ENCODE results near the gene CYFIP2.

Gene CYFIP2

DNA sequence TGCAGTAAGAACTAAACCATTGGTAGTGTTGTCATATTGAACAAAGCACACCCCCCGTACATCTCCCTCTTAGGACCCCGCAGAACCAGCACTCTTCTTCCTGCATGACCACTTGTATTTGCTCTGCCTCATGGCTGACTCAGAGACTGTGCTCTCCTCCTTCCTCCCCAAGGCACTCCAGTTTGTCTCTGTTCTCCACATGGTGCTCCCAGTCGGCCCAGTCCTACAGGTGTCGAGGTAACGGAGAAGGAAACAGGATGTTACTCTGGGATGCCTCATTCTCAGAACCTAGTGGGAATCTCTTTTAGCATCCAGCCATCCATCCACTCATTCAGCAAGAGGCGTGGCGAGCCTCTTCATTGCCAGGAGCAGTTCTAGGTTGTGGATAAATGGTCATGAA is 97.1 kb downstream of the CYFIP2 start:
- DNase-seq, result no peak

DNA sequence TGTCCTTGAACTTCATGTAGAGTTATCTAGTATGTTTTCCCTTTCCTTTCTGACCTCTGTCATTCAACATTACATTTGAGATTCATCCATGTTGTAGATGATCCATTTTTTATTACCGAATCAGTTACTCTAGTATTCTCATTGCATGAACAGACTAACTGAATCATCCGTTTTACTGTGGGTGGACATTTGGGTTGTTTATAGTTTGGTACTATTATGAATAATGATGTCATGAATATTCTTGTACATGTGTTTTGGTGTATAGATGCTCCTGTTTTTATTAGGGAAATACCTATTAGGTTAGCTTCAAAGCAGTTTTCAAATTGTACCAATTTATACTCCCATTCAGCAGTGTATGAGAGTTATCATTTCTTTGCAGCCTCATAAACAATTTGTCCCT is 99.8 kb downstream of the CYFIP2 start:
- DNase-seq, result no peak

DNA sequence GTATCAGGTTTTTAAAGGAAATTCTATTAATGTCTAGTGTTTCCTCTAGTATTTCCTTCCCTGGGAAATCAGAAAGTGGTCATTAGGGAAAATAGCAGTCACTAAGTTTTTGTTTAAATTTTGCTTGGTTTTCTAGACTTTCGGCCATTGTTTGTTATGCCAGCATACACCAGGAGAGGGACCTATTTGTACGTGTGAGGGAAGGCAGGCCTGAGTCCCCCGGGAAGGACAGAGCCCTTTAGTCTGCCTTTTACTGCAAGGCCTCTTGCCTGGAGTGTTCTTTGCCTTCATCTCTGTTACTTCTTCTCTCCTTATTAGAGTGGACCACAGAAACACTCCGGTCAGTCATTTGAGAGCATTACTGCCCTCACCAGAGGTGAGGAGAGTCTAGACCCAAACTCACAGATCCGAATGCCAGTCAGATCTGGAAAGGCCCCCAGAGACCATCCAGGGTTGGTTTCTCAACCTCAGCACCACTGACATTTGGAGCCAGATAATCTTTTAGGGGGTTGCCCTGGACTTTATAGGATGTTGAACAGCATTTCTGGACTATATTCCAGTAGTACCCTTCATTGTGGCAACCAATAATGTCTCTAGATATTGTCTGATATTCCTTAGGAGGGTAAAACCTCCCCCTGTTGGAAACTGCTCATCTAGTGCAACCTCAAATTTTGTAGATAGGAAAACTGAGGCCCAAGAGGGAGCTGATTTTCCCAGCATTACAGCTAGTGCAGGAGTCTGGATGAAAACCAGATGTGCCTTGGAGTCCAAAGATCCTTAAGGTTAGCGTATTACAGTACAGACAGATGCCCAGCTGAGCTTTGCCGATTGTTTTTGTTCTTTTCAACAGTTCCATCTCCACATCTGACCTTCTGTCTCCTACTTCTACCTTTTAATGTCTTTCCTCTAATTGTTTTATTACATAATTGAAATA is 101.1 kb downstream of the CYFIP2 start:
- no peak for DNase-seq

DNA sequence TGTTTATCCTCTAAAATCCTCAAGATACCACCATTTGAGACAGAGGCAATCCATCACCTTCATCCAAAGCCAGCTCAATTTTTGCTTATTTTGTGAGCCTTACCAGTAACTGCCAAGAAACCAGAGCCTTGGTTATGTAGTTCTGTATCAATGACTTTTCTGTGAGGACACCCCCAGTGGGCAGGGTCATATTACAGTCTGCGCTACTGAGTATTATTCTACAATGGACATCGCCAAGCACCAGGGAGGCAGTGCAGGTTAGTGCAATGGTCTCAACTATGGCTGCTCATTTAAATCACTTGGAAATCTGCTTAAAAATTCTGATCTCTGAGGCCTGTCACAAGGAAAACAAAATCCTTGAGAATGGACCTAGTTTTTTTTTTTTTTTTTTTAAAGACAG is 103.6 kb downstream of the CYFIP2 start:
- DNase-seq, result no peak

DNA sequence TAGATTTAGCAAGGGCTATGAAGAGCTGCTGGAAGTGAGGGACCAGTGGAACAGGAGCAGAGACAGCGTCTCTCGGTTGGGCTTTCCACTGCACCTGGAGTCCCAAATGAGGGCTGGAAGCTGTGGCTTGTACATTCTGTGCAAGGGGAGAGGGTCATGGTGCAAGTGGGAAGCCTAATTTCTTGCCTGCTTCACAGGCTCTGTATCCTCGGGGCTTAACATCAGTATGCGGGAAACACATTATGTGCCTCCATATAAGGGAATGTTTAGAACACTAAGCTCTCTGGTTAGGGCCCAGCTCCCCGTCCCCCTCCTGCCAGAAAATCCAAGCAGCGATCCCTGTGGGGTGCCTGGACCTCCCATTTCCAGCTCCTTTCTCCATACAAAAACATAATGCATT is 105.0 kb downstream of the CYFIP2 start:
- DNase-seq, result no peak

DNA sequence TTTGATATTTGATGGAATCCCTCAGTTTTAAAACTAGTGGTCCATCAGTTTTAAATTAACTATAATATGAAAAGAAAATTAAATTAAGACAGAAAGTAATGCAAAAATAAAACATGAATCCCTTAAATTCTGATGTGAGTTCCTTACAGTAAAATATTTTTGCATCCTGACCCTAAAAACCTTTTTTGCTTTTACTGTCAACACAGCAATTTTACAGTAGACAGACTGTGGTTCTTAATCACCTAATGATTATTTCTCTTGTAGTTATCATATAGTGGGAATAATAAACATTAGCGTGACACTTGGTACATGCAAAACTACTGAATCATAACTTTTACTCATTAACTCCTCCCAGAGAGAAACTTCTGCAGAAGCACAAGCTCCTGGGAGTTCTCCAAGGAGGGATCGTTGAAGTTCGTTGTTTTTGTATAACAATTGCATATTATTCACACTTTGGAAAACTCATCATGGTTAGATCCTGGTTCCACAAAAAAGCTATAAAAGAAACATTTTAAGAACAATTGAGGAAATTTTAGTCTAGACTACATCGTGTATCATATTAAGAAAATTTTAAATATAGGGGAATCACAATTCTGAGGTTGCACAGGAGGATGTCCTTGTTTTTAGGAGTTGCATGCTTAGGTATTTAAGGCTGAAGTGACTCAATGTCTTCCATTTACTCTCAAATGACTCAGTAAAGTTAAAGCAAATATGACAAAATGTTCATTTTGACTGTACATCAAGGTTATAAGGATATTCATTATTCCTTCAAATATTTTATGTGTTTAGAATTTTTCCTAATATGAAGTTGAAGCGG is 105.9 kb downstream of the CYFIP2 start:
- no peak for DNase-seq

DNA sequence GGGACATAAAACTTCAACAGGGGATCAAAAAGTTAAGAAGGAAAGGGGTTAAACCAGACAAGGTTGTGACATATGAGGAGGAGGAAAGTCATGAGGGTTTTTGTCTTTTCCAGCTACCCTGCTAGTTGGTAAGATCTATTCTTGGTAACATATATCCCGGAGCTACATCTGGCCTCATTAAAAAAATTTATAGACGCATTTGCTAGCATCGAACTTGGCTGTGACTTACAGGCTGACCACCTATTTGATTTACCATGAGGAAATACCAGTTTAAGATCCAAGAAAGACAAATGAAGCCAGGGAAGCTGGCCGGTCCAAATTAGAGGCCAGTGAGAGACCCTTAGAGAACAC is 106.5 kb downstream of the CYFIP2 start:
- no peak for DNase-seq

DNA sequence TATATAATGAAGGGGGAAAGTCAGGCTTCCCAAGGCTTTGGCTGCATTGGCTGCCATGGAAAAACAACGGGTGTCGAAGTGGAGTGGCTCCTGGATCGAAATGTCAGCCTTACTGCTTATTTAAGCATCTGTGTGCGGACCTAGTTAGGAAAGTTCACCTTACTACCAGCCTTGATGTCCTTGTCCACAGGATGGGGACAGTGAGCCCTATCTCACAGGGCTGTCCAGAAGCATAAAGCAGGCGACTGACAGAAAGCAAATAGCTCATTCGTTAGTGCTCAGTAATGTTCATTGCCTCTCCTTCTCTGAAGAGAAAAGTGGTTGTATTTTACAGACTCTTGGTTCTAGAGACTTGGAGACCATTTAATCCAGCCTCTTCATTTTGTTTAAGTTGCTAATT is 112.6 kb downstream of the CYFIP2 start:
- DNase-seq, result no peak

DNA sequence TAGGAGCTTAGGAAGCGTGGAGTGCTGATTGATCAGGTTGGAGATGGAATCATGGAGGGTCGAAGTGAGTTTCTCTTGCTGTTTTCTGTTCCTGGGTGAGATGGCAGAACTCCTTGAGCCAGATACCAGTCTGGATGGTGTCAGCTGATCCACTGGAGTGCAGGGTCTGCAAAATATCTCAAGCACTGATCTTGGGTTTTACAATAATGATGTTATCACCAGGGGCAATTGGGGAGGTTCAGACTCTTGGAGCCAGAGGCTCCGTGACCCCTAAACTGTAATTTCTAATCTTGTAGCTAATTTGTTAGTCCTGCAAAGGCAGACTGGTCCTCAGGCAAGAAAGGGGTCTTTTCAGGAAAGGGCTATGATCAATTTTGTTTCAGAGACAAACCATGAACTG is 114.1 kb downstream of the CYFIP2 start:
- no peak for DNase-seq

DNA sequence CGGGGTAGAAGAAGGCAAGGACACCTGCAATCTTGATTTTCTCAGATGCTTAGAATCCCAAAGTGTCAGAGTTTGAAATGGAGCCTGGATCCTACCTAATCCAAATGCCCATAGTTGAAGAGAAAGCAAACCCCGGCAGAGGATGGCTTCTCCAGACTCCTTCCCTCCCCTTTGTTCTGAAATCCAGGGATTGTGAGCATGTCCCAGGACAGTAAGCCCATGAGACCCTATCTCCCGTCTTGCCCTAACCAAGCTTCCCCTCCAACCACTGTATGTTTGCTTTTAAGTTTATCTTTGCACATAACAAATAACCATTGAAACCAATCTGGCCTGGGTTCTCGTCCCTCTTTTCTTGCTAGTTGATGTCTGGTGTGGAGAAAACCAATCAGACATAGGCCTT is 115.8 kb downstream of the CYFIP2 start:
- DNase-seq, result no peak

DNA sequence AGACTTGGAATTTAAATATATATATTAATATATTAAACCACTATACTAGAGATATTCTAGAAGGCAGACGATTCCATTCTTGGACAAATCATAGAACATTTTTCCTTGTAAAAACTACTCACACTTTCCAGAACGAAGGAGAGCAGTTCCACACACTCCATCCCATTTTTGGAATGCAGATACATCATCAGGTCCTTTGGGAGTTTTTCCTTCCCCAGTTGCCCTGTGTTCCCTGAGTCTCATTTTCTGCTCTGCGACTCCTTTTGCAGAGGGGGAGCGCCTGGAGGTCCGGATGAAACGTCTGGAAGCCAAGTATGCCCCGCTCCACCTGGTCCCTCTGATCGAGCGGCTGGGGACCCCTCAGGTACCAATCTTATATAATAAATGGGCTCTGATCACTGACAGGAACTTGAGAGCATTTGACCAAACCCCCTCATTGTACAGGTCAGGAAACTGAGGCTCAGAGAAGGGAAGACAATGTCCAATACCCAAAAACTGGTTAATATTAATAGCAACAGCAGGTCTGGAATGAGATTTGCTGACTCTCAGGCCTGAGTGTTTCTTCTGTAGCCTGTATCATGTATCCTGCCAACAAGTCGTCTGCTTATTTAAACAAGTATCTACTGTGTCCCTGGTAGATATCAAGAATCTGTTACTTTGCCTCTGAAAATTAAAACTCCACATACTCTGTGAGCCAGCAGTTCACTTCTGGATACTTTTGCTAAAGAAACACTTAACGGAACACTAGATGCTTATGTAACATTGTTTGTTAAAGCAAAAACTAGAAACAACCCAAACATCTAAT is 117.3 kb downstream of the CYFIP2 start:
- no peak for DNase-seq

DNA sequence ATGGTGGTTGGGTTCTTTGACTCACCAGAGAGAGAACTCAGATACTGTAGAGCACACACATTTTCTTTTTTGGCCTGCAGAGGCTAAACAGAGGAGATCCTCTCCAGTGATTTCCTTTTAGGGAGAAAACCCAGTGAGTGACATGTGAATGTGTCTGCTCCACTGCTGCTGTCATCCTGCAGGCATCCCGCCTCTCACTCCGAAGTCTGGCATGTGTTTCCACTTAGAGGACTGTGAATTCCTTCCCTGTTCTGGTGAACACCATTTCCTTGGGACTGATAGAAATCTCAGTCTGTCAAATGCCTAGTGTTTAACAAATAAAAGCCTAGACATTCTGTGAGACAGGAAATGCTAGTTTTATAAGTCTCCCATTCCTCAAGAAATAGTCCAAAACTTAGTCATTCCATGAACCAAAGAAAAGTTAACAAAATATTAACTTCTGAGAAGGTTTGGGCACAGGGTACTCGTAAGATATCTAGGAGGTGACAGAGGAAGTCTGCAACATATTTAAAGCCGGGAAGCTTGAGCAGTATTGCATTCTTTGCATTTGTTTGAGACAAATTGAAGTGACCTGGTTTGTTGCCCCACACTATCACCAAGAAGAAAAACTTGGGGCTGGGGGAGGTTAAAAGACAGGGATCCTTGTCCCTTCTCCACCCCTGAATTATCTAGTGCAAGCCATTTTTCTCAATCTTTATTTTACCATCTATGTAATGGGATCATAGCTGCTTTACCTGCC is 119.2 kb downstream of the CYFIP2 start:
- no peak for DNase-seq

DNA sequence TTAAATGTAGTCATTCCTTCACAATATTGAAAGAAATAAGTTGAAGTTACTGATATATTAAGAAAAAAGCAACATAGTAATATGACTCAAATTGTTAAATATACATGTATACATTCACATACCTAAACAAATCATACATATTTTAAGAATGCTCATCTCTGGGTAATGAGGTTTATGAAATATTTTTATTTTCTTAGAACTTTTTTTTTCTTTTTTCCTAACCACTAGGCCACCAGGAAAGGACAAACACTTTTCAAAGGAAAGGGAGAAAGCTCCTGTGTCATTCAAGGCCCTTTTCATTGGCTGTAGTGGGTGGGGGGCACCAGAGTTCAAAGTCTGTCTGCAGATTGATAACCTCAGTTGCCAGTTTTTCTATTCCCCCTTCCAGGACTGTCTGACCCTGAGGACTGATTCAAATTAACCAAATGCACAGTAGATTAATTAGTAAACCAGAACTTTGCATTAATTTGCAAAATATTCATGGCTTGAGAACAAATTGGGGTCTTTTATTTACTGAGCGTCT is 121.2 kb downstream of the CYFIP2 start:
- DNase-seq, result no peak

DNA sequence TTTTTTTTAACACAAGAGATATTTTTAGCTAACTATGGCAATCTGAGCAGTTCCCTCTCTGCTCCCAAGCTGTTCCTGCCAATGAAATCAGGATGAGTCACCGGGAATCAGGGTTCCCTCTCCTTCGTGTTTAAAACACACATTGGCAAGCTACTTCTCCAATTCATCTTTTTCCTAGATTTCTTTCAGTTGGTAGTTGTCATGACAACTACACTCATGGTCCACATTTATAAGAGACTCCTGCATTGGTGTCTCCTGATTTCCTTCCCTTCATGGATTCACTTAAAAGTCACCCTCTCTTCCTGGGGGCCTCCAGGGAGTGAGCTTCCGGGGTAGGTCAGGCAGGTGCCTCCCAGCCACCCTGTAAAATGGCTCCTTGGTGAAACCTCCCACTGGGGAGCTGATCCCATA is 121.8 kb downstream of the CYFIP2 start:
- DNase-seq, result no peak

DNA sequence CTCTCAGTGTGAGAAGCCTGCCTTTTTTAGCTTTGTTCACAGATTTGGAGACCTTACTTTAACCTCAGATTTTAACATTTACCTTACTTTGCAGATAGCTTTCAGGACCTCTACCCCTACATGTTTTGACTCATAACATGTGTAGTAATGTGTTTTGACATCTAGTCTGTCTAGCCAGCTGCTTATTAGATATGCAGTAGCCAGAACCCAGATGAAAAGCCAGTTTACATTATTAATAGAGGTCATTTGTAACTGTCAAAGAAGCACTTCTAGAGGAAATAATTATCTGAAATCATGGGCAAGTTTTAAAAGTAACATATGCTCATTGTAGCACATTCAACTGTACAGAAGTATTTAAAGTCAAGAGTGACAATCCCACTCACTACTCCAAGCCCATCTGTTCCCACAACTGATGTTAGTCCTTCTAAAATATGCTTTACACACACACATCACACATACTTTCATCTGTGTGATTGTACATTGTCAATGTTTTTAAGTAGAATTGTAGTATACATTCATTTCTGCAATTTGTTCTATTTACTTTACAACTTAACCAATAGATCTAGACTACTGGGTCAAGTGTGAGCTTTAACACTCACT is 122.3 kb downstream of the CYFIP2 start:
- no peak for DNase-seq

DNA sequence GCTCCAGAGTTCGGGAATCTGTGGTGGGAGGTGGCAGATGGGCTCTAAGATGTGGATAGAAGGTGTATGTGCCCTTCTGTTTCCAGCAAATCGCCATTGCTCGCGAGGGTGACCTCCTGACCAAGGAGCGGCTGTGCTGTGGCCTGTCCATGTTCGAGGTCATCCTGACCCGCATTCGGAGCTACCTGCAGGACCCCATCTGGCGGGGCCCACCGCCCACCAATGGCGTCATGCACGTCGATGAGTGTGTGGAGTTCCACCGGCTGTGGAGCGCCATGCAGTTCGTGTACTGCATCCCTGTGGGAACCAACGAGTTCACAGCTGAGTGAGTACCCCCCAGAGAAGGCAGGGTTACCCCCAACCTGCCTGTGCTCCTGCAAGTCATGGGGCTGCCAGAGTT is 123.2 kb downstream of the CYFIP2 start:
- DNase-seq, result no peak

DNA sequence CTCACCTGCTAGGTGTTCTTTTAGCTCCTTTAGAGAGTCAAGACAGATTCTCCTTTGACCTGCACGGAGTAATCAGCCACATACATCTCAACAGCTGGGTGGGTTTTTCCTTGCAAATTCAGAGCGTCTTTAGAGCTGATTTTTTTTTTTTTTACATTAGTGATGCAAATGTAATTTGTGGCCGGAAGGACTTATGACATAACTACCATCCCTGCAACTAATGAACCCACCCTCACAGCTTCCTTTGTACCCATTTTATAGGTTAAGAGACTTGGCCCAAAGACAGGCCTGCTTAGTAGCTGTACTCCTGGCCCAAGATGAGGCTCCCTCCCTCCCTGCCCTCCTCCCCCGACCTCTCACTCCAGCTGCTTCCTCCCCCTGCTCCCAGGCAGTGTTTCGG is 124.2 kb downstream of the CYFIP2 start:
- DNase-seq, result no peak

DNA sequence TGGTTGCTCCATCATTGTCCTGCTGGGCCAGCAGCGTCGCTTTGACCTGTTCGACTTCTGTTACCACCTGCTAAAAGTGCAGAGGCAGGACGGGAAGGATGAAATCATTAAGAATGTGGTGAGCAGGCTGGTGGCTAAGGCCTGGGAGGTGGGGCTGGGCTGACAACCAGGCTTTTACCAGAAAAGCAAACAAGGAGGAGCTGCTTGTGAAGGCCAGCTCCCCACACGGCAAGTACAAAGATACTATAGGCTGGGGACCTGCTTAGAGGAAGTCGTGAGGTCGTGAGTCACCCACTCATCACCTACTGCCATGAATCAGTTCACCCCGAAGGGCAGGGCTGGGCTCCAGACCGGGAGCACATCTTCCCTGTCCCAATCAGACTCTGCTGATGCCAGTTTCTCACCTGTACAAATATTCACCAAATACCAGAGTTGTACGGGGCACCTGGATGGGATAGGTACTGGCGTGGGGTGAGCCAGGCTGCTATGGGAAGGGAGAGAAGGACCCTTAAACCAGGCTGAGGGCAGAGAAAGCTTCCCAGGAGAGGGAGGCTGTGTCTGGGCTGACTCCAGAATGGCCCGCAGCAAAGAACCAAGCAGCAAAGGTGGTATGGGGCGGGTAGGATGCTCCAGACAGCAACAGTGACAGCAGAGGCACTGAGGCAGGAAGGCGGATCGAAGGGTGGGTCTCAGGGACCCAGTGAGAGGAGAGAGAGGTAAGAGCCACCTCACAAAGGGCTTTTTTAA is 124.8 kb downstream of the CYFIP2 start:
- DNase-seq, result peak; percentile 52

DNA sequence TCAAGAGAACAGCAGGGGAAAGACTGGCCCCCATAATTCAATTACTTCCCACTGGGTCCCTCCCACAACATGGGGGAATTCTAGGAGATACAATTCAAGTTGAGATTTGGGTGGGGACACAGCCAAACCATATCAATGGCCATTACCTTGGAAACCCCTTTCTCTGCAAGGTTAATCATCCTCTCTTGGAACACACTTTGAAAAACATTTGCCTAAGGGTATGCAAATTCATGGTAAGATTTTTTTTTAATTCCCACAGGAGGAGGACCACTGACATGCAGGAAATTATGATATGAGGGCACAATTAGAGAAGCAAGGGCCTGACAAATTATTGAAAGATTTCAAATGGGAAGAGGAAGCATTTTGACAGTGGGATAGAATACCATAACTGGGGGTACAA is 132.4 kb downstream of the CYFIP2 start:
- DNase-seq, result no peak

DNA sequence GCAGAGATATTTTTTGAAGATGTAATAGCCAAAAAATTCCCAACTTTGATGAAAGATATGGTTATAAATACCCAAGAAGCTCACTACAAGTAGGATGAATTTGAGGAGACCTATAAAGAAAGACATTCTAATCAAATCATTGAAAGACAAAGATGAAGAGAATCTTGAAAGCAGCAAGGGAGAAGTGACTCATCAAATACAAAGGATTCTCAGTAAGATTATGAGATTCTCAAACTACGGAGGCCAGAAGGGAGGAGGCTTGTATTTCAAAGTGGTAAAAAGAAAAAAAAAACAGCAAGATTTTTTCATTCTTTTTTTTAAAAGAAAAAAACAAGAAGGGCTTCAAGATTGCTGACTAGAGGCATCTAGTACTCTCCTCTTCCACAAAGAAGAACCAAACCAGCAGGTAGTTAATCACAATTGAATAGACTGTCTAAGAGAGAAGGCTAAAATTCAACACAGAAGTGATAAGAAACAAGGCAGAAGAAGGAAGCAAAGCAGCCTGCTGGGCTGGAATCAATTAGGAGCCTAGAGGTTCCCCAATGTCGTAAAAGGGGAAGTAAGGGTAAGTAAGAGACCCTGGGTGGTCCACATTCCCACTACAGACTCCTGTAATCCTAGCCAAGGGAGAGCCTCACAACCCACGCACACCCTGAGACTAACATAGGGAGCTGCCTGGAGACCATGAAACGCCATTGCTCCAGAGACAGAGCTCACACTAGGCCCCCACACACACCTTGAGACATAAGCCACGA is 135.0 kb downstream of the CYFIP2 start:
- DNase-seq, result no peak

Data from MV-4-11 (cell line).